ENCODE results near the gene KIF1A. TPM values are rescaled to one million over a fixed set of nuclear protein-coding genes. Genes with fewer than 3 reads are reported as not detected.

KIF1A gene
- total and polyA plus RNA-seq, 2 of the 8 experiments (the other 6 are each of a cell fraction or from before 2014, with no cell fraction given), result 61.3 to 281 TPM

GRCh38 chr2:240869109-240869955, 49.3 kb upstream of the KIF1A start:
- no peak overlapping the region for H4K8ac ChIP-seq (ENCODE audit: extremely low read depth, insufficient read depth, low read length)
- H2AFZ ChIP-seq (ENCODE audit: low read length), result no peak overlapping the region
- no peak overlapping the region for H3K18ac ChIP-seq (ENCODE audit: extremely low read depth, low read length)
- H3K4me1 ChIP-seq (replicated peaks in 1 of 4; ENCODE audit: control insufficient read depth in 3 of 4, insufficient read depth in 4 of 4, low read length in 3 of 4), result no peaks in the 10 kb centered on the region; a peak in 1 of 7 replicates
- H3K27me3 ChIP-seq (replicated peaks in 1 of 4; ENCODE audit: control insufficient read depth in 3 of 4, extremely low read depth in 1 of 4, insufficient read depth in 3 of 4, low read length in 3 of 4), result no peaks in the 10 kb centered on the region
- WGBS, 2 experiments (ENCODE audit: extremely low coverage in 1 of 2, insufficient coverage in 1 of 2, insufficient read length in 1 of 2, insufficient replicate concordance in 2 of 2, low coverage in 1 of 2, low lambda C conversion rate in 2 of 2, missing lambda C conversion rate in 1 of 2), result 86% methylated on average over 25 of the region's 25 CpGs; no CpG with 5 or more reads in 1 of the 2 experiments
- H2AK5ac ChIP-seq (ENCODE audit: low read depth, low read length), result no peak overlapping the region
- no peak overlapping the region for H4K91ac ChIP-seq (replicated peaks; ENCODE audit: insufficient read length, low read length)
- H2BK20ac ChIP-seq (ENCODE audit: low read length), result no peak overlapping the region
- H3K36me3 ChIP-seq (ENCODE audit: control insufficient read depth in 2 of 4, insufficient read depth in 4 of 4, low read length in 3 of 4), result no peaks in the 10 kb centered on the region
- no peak overlapping the region for H3K4ac ChIP-seq (replicated peaks; ENCODE audit: insufficient read length, low read depth, low read length)
- H3K14ac ChIP-seq (ENCODE audit: insufficient read length), result no peak overlapping the region
- DNase-seq (ENCODE audit: low read depth in 1 of 2, low spot score in 2 of 2) (no peak), FAIRE-seq (no peak)
- ChIA-PET CTCF (ENCODE audit: partially characterized antibody) (interaction anchor here (0.7 to 2.3 kb wide), 5 partner anchors 12 to 48 kb away, joined by 3 to 9 read pairs (median 4); no protein-coding TSS in a partner anchor), POLR2A (ENCODE audit: partially characterized antibody) (no interaction called here)
- no peak overlapping the region for H3K56ac ChIP-seq (replicated peaks; ENCODE audit: insufficient read length, low read depth, low read length)
- no peak overlapping the region for H3K27ac ChIP-seq (ENCODE audit: low read depth, low read length)
- no peaks in the 10 kb centered on the region for H3K79me1 ChIP-seq (ENCODE audit: low read depth, low read length)
- no peak overlapping the region for H3K4me3 ChIP-seq (ENCODE audit: extremely low read depth in 1 of 4, insufficient read depth in 2 of 4, low read depth in 3 of 4, low read length in 4 of 4)
- H3K79me2 ChIP-seq (ENCODE audit: control insufficient read depth in 1 of 2, insufficient read depth in 2 of 2, low read length in 2 of 2), result no peaks in the 10 kb centered on the region
- H3K9ac ChIP-seq (replicated peaks in 1 of 4; ENCODE audit: extremely low read depth in 1 of 4, low read depth in 3 of 4, low read length in 3 of 4), result no peak overlapping the region
- H2BK5ac ChIP-seq (ENCODE audit: low read depth, low read length), result no peak overlapping the region; the same call in 1 of the 2 replicates
- H3K4me2 ChIP-seq (ENCODE audit: insufficient read depth in 1 of 2, low read depth in 2 of 2, low read length in 2 of 2), result no peak overlapping the region
- no peaks in the 10 kb centered on the region for H3K23me2 ChIP-seq (ENCODE audit: low read depth, low read length)
- H2BK12ac ChIP-seq (ENCODE audit: low read depth, low read length), result no peak overlapping the region
- no peak overlapping the region for H3K23ac ChIP-seq (ENCODE audit: insufficient read length)
- no peaks in the 10 kb centered on the region for H4K20me1 ChIP-seq (replicated peaks in 1 of 2; ENCODE audit: control insufficient read depth in 1 of 2, insufficient read depth in 2 of 2, low read length in 2 of 2)
- no peak overlapping the region for H2BK15ac ChIP-seq (ENCODE audit: low read length)
- H3K9me3 ChIP-seq (ENCODE audit: insufficient read depth in 2 of 2, low read depth in 1 of 2, low read length in 1 of 2), result no peaks in the 10 kb centered on the region
- H2BK120ac ChIP-seq (replicated peaks; ENCODE audit: low read depth, low read length), result no peak overlapping the region
- H4K5ac ChIP-seq (ENCODE audit: insufficient read length, low read depth, low read length), result no peak overlapping the region
